GM18499 (cell line): Measurements from ENCODE around the gene INPP5D.
"Not testable (repeated sequence)": the region's sequence is repeated elsewhere in the genome, so short reads cannot be mapped to it uniquely, and the experiment has no call there.

Source experiments
- ATAC-seq: cut with Tn5 transposase; IDR thresholded peaks from one replicate; pipeline ENCODE4 v1.9.1; 2021; ENCODE audit warnings: moderate number of reproducible peaks; ENCODE audit not compliant: insufficient read depth, unreplicated experiment

The INPP5D gene

DNA sequence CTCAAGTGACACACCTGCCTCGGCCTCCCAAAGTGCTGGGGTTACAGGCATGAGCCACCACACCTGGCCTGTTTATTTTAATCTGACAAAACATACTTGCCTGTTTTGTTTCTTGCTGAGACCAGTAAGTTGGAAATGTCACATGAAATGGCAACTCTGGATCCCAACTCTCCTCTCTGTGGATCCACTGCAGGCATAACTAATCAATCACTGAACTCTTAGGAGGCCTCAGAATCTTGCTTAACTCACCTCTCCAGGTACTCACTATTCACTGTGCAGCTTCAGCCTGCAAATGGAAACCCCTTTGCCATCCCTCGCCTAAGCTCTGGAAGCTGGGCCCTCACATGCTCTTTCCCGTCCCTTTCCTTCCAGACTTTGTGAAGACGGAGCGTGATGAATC is 134.9 kb downstream of the INPP5D start:
- ATAC-seq, result no peak

DNA sequence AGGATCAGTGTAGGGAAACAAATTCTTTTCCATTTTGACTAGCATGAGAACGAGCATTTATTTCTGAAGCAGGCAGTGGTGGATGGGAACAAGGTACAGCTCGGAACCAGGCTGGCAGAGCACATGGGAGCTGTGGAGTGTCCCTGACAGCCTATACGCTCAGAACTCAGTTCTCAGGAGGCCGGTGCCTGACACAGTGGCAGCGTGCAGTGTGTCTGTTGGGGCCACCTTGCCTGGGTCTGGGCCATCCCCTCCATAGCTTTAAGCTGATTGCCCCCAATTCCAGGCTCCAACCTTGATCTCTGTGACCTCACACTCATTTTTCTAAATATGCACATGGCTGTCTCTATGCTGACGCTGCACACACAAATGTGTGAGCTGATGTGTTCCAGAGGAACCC is 136.9 kb downstream of the INPP5D start:
- no peak for ATAC-seq

DNA sequence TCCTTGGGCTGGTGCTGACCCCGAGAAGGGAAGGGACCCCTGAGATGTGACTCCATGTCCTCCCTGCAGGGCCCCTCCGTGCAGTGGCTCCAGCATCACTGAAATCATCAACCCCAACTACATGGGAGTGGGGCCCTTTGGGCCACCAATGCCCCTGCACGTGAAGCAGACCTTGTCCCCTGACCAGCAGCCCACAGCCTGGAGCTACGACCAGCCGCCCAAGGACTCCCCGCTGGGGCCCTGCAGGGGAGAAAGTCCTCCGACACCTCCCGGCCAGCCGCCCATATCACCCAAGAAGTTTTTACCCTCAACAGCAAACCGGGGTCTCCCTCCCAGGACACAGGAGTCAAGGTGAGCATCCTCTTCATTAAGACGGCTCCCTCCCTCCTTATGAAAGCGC is 137.9 kb downstream of the INPP5D start:
- ATAC-seq, result no peak

DNA sequence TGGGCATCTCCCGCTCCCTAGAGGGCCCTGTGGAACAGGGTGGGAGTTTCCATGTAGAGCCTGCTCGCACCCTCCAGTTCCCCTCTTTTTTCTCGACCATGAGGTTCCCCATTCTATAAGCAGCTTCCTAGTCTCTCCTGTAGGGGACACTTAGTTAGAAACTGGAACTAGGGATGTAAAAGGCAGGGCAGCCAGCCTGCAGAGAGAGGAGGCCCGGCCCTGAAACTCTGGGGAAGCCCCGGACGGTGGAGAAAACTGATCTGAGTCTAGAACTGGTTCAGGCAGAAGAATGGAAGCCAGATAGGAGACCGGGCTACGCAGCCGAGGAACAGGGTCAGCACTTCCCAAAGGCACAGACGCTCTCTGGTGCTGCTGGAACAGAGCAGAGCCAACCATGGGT is 139.7 kb downstream of the INPP5D start:
- ATAC-seq, result no peak

DNA sequence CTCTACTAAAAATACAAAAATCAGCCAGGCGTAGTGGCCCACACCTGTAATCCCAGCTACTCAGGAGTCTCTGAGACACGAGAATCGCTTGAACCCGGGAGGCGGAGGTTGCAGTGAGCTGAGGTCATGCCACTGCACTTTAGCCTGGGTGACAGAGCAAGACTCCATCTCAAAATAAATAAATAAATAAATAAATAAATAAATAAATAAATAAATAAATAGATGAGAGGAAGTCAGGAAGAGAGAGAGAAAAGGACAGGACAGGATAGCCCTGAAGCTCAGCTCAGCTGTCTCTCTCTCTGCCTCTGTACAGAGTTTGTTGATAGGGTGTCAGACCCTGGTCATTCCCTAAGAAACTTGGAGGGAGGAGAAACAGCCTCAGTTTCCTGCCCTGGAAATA is 140.6 kb downstream of the INPP5D start:
- not testable (repeated sequence) for ATAC-seq

DNA sequence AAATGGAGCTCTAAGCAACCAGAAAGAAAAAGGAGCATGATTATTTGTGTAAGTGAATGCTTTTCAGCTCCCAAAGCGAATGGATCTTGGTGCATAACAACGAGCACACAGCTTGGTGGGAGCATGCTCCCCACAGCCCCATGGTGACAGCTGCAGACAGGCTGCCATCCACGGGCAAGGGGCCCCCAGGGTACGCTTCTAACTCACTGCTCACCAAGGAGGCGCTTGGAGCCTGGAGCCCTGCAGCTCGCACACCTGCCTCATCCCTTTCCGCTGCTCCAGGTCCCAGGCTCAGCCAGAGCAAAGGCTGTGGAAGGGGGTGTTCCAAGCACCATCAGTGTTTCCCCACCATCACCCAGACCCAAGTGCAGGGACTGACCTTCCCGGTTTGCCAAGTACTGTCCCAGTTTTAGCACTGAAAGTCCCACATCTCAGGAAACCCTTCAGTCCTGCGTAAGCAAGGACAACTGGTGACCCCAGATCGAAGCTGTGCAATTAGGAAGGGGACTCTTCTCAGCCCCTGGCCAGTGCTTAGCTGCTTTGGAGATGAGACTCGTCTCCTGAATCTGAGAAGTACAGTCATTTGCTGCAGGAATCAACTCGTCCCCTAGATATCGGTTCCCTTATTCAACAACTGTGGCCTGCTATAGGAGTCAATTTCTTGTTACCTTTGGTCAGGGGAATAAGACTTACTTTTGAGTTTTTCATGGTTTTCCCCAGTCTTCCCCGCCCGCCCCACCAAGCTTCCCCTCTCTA is 141.3 kb downstream of the INPP5D start:
- ATAC-seq, result no peak

DNA sequence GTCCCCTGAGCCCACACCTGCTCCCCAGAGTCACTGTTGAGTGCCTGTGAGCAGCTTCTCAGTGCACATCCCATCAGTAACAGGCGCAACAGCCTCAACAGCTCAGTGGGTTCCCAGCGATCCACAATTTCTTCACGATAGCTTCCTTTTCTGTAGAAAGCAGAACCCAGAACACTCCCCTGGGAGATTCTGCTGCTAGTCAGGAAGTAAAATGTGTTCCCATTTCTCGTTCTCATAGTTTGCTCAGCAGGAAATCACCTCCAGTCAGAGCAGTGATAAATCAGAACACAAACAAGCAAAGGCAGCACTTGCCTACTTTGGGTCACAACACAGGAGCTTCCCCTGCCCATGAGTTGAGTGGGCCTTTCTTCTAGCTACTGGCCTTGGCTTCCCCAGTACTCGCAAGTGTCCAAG is 142.4 kb downstream of the INPP5D start:
- ATAC-seq, result no peak

DNA sequence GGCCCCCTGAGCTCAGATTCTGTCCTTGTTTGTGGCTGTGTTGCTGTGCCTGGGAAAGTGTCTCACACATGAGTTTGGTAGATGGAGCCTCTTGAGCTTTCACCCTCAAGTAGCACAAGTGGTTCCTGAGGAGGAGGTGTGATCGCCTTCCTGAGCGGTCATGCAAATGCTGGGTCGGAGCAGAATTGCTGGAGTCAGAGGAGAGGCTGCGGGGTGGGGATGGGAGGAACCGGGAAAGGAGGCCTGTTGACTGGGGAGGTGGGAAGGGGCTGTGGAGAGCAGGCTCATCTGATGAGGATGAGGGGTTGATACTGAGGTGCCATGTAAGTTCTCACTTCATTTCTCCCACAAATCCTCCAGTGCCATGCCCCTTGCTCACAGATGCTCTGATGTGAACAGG is 142.9 kb downstream of the INPP5D start:
- no peak for ATAC-seq

DNA sequence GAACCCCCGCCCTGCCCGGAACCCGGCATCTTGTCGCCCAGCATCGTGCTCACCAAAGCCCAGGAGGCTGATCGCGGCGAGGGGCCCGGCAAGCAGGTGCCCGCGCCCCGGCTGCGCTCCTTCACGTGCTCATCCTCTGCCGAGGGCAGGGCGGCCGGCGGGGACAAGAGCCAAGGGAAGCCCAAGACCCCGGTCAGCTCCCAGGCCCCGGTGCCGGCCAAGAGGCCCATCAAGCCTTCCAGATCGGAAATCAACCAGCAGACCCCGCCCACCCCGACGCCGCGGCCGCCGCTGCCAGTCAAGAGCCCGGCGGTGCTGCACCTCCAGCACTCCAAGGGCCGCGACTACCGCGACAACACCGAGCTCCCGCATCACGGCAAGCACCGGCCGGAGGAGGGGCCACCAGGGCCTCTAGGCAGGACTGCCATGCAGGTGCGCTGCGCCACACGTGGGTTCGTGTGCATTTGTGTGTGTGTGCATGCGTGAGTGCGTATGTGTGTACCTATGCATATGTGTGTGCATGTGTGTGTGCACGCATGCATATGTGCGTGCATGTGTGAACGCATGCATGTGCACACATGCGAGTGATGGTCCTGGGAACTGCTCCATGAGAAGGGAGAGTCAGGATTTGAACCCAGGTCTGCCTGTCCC is 144.3 kb downstream of the INPP5D start:
- ATAC-seq, result no peak

DNA sequence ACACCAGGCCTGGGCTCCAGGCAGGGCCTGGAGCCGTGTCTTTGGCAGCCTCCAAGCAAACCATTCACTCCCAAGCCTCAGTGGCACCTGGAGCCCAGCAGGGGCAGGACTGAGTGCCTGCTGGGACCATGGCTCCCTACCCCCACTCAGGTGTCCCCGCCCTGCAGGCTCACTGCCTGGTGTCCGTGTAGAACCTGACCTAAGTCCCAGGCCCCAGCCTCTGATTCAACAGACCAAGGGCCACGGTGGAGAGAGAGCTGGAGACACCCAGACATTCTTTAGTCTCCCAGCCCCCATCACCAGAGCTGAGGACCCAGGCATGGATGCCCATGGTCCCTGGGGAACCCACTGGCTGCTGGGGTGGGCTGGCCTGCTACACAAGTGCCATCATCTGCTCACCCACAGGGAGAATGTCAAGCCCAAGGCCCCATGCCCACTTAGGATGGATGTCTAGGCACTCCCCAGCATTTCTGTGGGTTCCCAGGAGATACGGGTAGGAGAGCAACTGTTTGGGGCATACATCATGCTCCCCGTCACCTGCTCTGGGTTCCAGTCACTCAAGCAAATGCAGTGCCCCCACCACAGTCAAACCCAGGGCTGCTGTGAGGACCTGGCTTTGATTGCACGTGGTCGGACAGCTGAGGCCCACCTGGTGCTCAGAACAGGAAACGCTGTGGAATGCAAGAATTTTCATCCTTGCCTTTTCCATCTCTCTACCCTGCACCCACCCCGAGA is 148.4 kb downstream of the INPP5D start:
- ATAC-seq, result no peak

DNA sequence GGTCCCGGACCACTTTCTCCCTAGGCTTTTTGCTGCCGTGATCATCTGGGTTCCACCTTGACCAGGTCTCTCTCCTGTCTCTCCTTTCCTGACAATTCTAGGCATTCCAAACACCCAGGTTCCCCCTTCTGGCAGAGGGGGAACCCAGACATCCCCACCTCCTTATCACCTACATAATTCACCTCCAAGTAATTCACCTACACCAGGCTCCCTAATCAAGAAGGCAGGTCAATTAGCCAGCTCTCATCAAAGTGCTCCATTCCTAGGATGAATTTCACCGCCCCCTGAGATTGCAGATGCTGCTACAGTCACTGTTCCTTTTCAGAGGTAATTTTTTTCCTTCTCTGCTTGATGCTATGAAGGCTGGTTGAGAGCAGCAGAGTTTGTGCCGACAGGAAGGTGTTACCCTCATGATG is 149.0 kb downstream of the INPP5D start:
- ATAC-seq, result no peak

DNA sequence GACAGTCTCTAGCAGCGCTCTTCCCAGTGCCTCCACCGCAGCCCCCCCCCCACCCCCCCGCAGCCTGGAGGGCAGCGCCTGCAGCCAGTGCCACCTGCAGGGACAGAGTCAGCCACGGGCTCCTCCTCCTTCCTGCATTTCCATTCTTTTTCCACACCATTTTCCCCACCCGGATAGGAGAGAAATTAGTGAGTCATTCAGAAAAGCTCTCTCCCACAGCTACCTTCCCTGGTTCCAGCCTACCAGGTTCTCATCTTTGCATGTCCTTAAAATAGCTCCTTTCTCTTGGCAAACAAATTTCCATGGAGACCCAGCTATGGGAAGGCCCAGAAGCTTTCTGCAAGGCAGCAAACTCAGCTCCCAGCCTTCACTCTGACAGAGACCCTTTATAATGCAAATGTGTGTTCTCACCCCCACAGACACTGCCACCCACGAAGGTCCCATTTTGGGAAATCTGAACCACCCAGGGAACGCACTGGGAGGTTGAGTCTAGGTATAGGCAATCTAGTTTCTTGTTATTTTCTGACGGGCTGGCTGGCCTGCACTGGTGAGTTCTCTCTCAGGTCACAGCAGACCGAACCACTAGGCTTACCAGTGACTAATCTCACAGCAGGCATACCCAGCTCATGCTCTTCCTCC is 149.5 kb downstream of the INPP5D start:
- no peak for ATAC-seq

DNA sequence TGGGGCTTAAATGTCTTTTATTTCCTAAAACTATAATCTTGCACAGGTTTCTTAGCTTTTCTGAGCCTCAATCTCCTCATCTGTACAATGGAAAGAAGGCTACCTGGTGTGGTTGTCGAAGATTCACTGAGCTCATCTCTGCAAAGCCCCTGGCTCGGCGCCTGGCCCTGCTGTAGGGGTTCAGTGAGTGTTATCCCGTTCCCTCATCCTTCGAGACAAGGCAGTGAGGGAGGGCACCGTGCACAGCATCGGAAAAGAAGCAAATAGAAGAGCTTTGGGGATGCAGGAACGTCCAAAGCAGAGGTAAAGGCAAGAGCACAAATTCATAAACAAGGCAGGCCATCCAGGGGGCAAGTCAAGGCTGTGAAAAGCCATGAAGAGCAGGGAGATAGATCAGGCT is 150.1 kb downstream of the INPP5D start:
- ATAC-seq, result no peak

DNA sequence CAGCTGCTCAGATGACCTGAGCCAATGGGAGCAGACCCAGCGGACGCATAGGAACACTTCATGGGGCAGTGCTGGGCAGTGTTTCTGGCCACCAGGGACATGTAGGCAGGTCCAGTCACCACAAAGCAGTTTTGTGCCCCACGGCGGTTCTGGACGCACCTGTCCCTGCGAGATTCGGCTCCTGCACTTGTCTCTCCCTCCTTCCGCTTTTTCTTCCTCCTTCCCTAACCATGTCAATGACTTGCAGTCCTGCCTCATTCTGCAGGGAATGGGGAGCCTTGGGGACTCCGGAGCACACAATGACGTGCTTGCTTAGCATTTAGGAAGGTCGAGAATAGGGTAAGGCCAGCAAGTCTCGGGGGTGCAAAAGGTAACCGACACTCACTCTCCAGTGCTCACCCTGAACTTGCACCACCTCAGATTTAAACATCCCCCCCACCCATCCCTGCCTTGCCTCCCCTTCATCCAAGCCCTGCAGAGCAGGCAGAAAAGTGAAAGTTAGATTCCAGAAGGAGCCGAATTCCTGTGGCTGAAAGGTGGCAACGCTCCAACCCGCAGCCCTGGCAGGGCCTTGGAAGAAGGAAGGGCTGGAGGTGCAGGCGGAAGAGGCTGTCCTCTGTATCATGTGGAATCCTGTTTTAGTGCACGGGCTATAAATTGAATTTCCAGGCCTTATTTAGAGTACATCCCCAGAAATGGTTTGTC is 150.9 kb downstream of the INPP5D start:
- ATAC-seq, result no peak

DNA sequence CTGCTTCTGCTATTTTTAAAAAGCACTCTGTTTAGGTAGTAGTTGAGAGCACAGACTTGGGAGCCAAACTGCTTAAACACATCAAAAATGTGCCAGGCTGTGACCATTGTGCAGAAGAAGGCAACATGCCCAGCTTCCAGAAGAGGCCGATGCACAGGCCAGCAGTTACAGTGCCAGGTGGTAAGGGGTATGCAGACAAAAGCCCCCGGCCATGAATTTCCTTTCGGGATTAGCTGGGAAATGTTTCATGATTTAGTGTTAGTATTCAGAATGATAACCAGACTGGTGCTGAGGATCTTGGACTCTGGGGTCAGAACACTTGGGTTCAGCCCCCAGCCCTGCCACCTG is 151.4 kb downstream of the INPP5D start:
- ATAC-seq, result no peak

DNA sequence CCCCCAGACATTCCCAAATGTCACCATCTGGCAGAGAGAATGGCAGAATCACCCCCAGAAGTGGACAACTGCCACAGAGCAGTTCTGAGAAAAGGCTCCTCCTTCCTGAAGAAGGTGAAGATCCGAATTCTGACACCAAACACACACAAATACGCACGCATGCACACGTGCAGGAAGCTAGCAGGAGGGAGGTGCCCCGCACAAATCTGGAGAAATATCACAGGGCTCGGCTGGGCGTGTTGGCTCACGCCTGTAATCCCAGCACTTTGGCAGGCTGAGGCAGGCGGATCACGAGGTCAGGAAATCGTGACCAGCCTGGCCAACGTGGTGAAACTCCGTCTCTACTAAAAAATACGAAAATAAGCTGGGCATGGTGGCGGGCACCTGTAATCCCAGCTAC is 152.9 kb downstream of the INPP5D start:
- ATAC-seq, result no peak

DNA sequence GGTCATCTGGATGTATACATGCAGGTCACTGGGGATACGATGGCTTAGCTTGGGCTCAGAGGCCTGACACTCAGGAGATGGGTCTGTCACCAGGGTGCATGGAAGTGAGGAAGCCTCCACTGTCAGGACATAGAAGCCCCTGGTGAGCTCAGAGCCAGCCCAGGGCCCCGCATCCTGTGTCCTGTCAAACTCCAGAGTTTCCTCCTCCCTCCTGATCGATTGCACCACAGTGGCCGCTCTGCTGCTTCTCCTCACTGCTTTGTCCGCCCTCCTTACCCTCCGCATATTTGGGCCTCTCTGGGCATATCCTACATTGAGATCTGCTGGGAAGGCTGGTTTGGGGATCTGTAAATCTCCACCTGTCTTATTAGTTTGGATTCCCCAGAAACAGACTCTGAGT is 153.8 kb downstream of the INPP5D start:
- no peak for ATAC-seq

DNA sequence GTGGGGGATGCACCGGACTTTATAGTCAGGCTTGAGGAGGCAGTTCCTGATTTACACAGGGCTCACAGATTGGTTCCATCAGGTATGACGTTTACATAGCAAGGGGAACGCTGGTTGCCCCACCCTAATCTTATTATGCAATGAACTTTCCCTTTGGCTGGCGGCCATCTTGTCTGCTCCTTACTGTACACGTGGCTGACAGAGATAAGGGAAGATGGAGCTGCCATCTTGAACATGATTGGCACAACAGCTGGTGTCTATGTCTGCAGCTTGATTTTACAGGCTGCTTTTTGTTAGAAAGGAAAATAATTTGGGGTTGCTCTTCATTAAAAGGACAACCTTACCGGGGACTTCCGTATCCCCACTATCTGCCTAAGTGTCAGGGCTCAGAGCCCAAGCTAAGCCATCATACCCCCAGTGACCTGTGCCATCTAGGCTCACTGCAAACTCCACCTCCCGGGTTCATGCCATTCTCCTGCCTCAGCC is 157.8 kb downstream of the INPP5D start:
- no peak for ATAC-seq

DNA sequence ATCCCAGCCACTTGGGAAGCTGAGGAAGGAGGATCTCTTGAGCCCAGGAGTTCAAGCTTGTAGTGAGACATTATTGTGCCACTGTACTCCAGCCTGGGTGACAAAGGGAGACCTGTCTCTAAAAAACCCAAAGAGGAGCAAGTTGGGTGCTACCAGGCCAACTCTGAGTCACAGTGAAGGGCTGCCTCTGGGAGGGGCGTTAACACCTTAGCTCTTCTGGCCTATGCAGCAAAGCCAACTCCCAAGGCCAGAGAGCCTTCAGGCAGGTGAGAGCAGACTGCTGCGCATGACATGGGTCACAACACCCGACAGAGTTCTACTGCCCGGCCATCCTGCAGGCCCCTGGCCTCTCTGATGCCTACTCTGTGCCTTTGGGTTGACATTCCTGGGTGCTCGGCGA is 158.7 kb downstream of the INPP5D start:
- ATAC-seq, result no peak

DNA sequence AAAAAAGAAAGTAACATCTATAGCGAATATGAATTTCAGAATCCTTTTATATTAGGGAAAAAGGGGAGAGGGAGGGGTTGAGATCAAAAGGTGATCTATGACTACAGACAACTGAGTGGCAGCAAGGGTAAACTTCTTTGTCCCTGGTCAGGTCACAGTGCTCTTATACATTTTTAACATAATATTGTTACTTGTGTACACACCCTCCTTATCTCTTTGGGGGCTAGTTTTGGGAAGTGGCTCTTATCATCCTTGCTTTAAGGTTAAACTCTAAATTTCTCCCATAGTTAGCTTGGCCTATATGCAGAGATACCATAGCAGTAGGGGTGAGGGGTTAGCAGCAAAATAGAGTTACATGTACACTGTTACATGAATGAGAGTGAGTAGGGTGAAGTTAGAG is 159.7 kb downstream of the INPP5D start:
- ATAC-seq, result no peak
